Measurements from ENCODE around the gene FAM43A.

The FAM43A gene

DNA sequence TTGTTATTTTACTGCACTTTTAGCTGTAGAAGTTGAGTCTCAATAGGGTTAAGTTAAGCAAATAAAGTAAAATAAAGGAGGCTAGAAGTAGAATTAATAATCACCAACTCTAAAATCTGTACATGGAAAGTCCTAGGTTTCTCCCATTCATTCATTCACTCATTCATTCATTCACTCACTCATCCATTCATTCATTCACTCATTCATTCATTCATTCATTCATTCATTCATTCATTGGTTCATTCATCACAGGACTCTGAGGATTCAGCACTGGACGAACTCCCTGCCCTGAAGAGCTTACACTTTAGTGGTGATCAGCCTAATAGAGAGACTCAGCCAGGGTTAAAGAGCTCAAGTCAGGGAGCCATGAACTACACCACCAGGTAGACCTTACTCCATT lies 9.2 kb upstream of the FAM43A start:
- DNase-seq, result no peak

- DNase-seq, result no peak
Measured at GRCh38 chr3:194680888-194681615, 4.6 kb upstream of the FAM43A start.

DNA sequence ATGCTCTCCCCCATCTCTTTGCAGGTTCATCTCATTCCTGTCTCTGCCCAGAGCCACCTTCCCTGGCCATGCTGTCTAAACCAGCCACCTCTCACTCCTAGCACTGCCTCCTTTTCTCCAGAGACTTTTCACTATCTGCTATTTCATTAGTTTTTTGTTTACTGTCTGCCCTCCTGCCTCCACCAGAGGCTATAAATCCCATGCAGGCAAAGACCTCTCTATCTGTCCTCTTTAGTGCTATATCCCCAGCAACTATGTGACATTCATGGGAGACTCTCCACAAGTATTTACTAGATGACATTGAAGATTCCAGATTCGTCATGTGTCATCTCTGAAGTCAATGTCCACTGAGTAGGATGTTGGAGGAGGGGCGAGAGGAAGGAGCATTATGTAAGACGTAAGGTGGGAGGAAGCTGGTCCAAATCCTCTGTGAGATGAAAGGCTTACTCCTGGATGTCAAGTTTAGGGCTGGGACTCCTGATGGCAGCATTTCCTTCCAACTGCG lies 3.4 kb upstream of the FAM43A start:
- peak in 2 of 4 experiments; percentile 67 to 74 for DNase-seq

GRCh38 chr3:194682694-194683310 lies 2.9 kb upstream of the FAM43A start:
- peak in 2 of 4 experiments; percentile 73 to 83 for DNase-seq

DNA sequence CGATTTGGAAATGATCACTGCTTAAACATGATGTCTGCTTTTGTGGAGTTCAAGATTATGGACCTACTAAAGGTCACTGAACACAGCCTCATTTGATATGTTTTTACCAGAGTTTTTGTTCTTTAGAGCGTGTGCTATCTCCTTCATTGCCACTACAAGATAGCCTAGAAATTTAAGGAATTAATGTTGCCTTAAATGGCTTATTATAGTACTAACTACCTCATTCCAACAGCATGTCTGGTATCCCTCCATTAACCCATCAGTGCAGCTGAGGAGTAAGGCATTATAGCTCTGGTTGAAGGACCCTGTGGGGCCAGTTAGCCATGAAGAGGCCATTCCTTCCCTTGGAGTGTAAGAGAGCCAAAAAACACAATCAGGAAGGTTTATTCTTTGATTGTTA lies 2.3 kb upstream of the FAM43A start:
- DNase-seq, result no peak

DNA sequence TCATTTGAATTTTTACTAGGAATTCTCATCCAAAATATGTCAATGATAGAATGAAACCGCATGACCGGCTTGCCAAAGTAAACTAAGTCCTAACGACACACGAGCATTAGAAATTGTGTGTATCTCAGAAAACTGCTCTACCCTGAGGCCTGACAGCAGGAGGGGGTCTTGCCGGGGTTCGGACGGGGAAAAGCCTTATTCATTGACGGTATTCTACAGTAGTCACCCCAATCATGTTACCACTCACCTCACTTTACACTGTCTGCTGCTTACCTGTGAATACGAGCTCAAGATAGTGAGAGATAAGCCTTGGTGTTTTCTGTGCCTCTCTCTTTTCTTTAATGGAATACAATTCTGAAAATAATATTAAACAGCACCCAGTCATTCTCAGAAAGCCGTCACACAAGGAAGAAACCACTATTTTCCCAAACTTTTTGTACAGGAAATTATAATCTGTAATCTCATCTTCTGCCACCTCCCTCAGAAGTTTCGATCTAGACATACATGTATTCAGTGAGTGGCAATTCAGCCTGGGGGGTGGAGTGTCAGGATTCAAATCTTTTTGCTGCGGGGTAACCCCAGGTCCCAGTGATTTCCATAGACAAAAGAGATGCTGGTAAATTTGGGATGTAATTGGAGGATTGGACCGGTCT lies 492 bp upstream of the FAM43A start:
- no peak for DNase-seq

GRCh38 chr3:194686414-194686815 lies 732 bp downstream of the FAM43A start:
- no peak for DNase-seq

DNA sequence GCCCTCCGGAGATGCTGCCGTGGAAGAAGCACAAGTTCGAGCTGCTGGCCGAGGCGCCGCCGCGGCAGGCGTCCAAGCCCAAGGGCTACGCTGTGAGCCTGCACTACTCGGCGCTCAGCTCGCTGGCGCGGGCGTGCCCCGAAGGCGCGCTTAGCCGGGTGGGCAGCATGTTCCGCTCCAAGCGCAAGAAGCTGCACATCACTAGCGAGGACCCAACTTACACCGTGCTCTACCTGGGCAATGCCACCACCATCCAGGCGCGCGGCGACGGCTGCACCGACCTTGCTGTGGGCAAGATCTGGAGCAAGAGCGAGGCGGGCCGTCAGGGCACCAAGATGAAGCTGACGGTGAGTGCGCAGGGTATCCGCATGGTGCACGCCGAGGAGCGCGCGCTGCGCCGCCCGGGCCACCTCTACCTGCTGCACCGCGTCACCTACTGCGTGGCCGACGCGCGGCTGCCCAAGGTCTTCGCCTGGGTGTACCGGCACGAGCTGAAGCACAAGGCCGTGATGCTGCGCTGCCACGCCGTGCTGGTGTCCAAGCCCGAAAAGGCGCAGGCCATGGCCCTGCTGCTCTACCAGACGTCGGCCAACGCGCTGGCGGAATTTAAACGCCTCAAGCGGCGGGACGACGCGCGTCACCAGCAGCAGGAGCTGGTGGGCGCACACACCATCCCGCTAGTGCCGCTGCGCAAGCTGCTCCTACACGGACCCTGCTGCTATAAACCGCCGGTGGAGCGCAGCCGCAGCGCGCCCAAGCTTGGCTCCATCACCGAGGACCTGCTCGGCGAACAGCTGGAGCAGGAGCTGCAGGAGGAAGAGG lies 1.3 kb downstream of the FAM43A start:
- peak in 3 of 4 experiments; percentile 33 to 61 (median 53) for DNase-seq

- peak; percentile 37 to 76 (median 69) for DNase-seq
Measured at GRCh38 chr3:194687638-194688199, 2.0 kb downstream of the FAM43A start.

DNA sequence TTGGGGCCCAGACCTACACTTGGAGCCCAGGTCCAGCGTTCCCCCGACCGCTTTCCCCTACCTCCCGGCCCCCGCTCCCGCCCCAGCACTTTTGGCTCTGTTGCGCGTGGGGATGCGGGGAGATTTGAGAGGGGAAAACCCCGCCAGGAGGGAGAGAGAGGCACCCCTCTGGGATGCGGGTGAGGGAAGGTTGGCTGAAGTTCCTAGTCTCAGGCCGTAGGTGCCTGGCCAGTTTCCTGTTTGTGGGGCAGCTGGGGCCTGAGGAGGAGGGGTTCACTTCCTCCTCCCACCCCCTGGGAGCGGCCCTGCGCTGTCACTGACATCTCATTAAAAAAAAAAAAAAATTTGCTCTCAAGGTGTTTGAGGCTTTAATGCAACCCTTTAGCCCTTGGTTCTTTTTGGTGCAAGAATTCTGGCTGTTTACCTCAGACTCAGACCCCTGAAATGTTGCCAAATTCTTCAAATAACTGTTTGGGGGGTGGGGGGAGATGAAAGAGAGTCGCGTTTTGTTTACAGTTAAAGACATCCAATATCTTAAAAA lies 2.6 kb downstream of the FAM43A start:
- DNase-seq, result peak; percentile 36 to 75 (median 66)

GRCh38 chr3:194688946-194689345 lies 3.3 kb downstream of the FAM43A start:
- peak in 2 of 4 experiments; percentile 17 to 21 for DNase-seq

- peak; percentile 23 to 69 (median 48) for DNase-seq
Measured at GRCh38 chr3:194689493-194689944, 3.8 kb downstream of the FAM43A start.

DNA sequence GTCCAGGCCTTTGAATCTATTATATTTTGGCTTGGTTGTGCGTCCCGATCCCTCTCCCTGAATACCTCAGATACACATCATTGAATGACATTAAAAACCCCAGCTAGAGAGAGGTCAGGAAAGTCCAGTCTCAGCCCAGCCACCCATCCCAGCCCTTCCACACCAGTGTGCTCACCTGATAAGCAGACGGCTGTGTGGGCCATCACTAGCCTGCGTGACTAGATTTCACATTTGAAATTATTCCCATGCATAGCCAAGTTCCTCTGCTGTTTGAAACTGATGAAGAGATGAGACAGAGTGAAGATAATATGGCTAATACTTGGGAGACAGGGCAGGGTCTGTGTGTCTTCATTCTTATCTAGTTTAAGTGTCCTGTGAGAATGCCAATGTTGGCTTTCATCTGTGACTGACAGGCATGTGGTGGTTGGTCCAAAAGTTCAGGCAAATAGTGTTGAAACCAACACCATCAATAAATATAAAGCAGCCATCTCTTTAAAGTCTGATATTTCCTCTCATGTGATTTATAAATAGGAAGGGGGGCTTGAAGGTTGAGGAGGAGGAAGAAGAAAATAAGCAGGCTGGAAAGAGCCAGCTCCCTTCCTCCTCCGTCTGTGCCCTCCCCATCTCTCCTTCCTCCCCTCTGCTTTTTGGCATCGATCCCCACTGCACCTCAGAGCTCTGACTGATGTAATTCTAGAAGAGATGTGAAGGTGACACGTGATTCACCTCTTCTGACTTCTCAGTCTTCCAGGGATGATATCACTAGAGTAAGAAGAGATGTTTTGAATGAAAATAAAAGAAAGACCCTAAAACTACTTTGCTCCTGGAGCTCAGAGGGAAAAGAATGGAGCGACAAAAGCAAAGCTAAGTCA lies 5.1 kb downstream of the FAM43A start:
- no peak for DNase-seq

DNA sequence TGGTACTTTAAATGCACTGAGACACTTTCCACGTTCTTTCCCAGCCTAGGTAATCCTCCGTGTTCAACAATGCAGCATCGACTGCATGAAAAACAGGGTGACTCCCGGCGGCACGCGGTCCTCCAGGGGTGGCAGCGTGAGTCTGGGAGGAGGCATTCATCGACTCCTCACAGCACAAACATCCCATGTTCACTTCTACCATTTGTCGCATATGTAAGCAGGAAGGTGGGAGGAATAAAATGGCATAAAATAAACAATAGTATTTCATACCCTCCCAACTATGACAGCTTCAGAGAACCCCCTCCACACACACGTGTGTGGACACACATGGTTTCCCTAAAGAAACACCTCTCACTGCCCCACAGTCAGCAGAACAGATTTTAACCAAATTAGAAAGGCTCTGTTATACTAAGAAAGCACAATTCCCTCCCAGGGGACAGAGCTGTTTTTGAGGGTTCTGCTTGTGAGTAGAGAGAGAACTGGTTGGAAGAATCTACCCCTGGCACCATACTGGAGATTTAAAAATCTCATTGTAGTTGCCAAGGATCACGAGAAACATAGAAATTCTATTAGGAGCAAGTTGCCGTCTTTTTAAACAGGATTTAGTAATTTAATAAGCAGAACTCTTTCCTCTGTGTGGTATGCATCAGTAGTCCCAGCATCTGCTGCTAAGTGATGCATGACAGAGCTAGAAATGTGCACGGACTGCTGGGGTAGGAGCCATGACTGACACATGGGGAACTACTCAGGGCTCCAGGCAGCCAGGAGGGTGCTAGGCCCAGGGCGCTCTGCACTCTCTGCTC lies 6.0 kb downstream of the FAM43A start:
- no peak for DNase-seq

- DNase-seq, result no peak
Measured at GRCh38 chr3:194696702-194697101, 11.0 kb downstream of the FAM43A start.

- no peak for DNase-seq
Measured at GRCh38 chr3:194702545-194702944, 16.9 kb downstream of the FAM43A start.

DNA sequence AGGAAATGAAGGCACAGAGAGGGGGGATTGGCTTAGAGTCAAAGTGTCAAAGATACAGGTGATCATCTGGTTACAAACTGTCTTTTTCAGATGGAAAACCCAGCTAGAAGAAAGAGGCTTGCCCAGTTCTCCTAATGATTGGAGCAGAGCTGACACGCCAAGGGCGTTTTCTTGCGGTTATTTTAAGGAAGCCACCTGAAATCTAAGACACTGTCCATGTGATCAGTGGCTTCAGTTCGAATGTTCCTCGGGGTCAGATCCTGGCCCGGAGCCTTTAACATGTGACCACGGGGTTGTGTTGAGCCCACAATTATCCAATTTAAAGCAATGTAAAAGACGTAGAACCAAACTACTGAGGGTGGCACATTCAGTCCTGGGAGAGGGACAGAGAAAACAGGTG lies 19.5 kb downstream of the FAM43A start:
- DNase-seq, result no peak

GRCh38 chr3:194705761-194706160 lies 20.1 kb downstream of the FAM43A start:
- DNase-seq, result no peak

DNA sequence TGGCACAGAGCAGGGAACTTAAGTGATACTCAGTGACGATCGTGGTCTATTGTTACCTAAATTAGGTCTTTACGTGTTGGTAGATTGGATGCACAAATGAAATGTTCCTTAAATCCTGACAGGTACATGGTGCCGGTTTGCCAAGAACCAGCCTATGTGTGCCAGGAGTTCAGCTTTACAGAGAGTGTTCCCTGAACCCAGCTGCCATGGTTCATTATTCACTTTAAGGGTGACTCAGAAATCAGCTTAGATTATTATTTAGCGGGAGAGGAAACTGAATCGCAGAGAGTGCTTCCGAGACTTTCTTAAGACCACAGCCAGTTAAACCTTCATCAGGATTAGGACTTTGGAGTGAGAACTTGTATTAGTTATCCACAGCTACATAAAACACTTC lies 21.5 kb downstream of the FAM43A start:
- DNase-seq, result no peak

DNA sequence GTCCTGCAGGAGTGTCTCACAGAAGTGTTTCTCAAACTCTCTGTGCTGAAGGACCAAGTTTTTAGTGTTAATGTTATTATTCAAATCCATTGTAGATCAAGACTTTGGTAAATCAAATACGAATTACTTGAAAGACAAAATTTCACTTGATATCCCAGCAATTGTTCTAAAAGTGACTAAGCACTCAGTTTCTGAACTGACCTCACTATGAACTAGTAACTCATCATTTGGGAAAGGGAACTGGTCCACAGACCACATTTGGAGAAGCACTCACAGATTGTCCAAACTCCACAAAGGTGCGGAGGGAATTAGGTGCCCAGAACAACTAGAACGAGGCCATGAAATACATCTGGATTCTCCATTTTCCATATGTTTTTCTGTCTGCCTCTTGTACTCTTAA lies 25.6 kb downstream of the FAM43A start:
- peak in 3 of 4 experiments; percentile 11 to 21 (median 20) for DNase-seq
